ENCODE data around the gene PRKCH.
"Not testable (repeated sequence)": the region's sequence is repeated elsewhere in the genome, so short reads cannot be mapped to it uniquely, and the experiment has no call there.

The PRKCH gene

GRCh38 chr14:61308198-61308597 lies 13.2 kb upstream of the PRKCH start:
- DNase-seq (ENCODE audit: low read depth in 2 of 2): no peak

GRCh38 chr14:61308701-61309100 lies 12.7 kb upstream of the PRKCH start:
- not testable (repeated sequence) for DNase-seq (ENCODE audit: low read depth in 2 of 2)

GRCh38 chr14:61315313-61315712 lies 6.1 kb upstream of the PRKCH start:
- DNase-seq (ENCODE audit: low read depth in 2 of 2): no peak

GRCh38 chr14:61319086-61319485 lies 2.3 kb upstream of the PRKCH start:
- no peak for DNase-seq (ENCODE audit: low read depth in 2 of 2)

GRCh38 chr14:61319706-61320105 lies 1.7 kb upstream of the PRKCH start:
- no peak for DNase-seq (ENCODE audit: low read depth in 2 of 2)

GRCh38 chr14:61320170-61320569 lies 1.2 kb upstream of the PRKCH start:
- not testable (repeated sequence) for DNase-seq (ENCODE audit: low read depth in 2 of 2)

- DNase-seq (ENCODE audit: low read depth in 2 of 2): no peak
These were observed 484 bp upstream of the PRKCH start for GRCh38 chr14:61320806-61321384.

- peak in 1 of 2 donors; percentile 15 for DNase-seq (ENCODE audit: low read depth in 2 of 2)
These were observed 826 bp downstream of the PRKCH start for GRCh38 chr14:61322011-61322798.

GRCh38 chr14:61322799-61323290 lies 1.5 kb downstream of the PRKCH start:
- DNase-seq (ENCODE audit: low read depth in 2 of 2): peak in 1 of 2 donors; percentile 30

- DNase-seq (ENCODE audit: low read depth in 2 of 2): no peak
These were observed 2.6 kb downstream of the PRKCH start for GRCh38 chr14:61323970-61324369.

GRCh38 chr14:61325166-61325565 lies 3.8 kb downstream of the PRKCH start:
- no peak for DNase-seq (ENCODE audit: low read depth in 2 of 2)

- DNase-seq (ENCODE audit: low read depth in 2 of 2): no peak
These were observed 4.8 kb downstream of the PRKCH start for GRCh38 chr14:61326146-61326545.

- DNase-seq (ENCODE audit: low read depth in 2 of 2): peak in 1 of 2 donors; percentile 28
These were observed 5.5 kb downstream of the PRKCH start for GRCh38 chr14:61326847-61327246.

GRCh38 chr14:61328626-61329262 lies 7.4 kb downstream of the PRKCH start:
- DNase-seq (ENCODE audit: low read depth in 2 of 2): no peak

GRCh38 chr14:61329478-61330051 lies 8.2 kb downstream of the PRKCH start:
- DNase-seq (ENCODE audit: low read depth in 2 of 2): no peak

GRCh38 chr14:61330511-61330910 lies 9.1 kb downstream of the PRKCH start:
- no peak for DNase-seq (ENCODE audit: low read depth in 2 of 2)

- no peak for DNase-seq (ENCODE audit: low read depth in 2 of 2)
These were observed 10.7 kb downstream of the PRKCH start for GRCh38 chr14:61331992-61332657.

- DNase-seq (ENCODE audit: low read depth in 2 of 2): no peak
These were observed 11.3 kb downstream of the PRKCH start for GRCh38 chr14:61332658-61333029.

GRCh38 chr14:61333087-61333486 lies 11.7 kb downstream of the PRKCH start:
- DNase-seq (ENCODE audit: low read depth in 2 of 2): no peak

- DNase-seq (ENCODE audit: low read depth in 2 of 2): peak in 1 of 2 donors; percentile 42
These were observed 12.9 kb downstream of the PRKCH start for GRCh38 chr14:61334197-61334701.

GRCh38 chr14:61335049-61335448 lies 13.7 kb downstream of the PRKCH start:
- no peak for DNase-seq (ENCODE audit: low read depth in 2 of 2)
